Stimulated activated CD8-positive, alpha-beta memory T cell treated with anti-CD3 and anti-CD28 coated beads, Interleukin-7, amount 100 ng/mL, for 48 hours (primary cell): Measurements from ENCODE around the gene TTC22.

Source experiments
- DNase-seq, 2 donors: peaks; one replicate each; pipeline ENCODE4 v3.0.0-alpha.2; 2020; ENCODE audit warnings: low read depth in 1 of 2; ENCODE audit errors: extremely low read depth in 1 of 2

Gene TTC22

GRCh38 chr1:54800899-54801759 is at the start of gene TTC22:
TTC22 (minus strand) TSS chr1:54801323; CDS start chr1:54801163, 160 bp downstream.
- peak in 1 of 2 donors; percentile 51 for DNase-seq

DNA sequence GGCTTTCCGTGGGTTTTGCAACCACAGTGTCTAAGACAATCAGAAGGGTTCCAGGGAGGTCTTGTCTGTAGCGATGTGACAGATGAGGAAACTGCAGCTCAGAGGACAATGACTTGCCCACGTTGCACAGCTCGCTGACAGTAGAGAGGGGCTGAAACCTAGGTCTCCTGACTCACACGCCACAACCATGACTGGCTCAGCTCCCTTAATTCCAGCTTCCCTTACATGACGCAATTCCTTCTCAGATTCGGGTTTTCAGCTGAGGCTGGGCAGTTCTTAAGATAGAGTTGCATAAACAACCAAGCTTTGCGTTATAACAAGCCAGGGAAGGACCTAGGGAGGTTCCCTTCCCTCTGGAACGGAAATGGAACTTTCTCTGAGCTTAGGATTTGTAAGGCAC is 49.6 kb upstream of the TTC22 start:
- no peak for DNase-seq

DNA sequence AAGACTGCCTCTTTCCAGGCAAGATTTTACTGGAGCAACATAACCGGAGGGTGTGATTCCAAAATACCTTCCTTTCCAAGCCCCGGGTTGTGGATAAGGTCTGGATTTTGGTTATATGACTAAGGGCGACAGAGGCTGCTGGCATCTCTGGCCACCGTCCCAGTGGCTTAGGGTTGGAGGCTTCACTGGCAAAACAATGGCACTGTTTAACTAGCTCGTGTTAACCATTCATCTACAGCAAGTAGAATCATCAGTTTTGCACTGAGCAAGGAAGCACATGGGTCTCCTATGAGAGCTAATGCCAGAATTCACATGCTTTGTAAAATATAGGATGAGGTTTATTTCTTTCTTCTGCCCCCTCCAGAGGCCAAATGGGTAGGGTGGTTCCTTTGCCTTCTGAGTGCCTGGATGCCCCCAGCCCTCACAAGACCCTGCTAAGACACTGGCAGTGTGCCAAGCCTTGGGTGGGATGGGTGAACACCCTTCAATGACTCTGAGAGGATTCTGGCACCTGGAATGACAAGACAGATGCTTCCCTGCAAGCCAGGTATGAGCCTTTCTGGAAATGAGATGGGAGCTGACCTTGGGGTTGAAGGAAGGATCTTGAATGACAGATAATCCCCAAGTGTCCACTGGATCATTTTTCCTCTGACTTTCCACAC is 49.1 kb upstream of the TTC22 start:
- DNase-seq, result no peak

DNA sequence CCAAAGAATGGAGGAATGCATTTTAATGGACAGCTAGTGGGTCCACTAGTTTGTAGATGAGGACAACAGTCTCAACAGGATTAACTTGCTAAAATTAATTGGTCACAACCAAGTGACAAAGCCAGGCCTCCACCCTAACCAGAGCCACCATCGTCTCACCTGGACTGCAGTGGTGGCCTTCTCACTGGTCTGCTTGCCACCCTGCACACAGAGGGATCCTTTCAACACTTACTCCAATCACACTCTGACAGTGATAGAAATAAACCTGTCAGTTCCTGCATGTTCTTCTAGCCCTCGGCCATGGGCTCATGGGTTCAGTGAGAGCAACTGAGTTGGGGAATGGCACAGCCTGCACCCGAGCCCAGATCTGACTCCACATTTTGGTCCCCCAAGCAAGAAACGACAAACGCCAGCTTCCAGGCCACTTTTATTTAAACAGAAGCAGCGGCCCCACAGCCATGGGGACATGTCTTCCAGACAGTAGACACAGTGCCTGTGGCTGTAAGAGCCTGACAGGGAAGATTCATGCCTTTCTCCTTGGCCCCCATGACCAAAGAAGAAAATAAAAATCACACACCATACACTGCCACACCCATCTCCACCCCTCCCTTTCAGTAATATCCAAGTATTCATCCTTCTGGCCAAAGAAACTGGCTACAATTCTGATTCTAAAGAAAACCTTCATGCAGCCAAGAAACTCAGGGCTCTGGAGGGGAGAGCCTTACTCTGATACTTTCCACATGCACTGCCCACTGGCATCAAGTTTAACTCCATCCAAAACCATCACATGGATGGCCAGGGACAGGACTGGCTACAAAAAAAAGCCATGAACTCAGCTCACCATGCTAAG is 48.3 kb upstream of the TTC22 start:
- DNase-seq, result no peak

- no peak for DNase-seq
Measured at GRCh38 chr1:54848134-54848948, 47.2 kb upstream of the TTC22 start.

DNA sequence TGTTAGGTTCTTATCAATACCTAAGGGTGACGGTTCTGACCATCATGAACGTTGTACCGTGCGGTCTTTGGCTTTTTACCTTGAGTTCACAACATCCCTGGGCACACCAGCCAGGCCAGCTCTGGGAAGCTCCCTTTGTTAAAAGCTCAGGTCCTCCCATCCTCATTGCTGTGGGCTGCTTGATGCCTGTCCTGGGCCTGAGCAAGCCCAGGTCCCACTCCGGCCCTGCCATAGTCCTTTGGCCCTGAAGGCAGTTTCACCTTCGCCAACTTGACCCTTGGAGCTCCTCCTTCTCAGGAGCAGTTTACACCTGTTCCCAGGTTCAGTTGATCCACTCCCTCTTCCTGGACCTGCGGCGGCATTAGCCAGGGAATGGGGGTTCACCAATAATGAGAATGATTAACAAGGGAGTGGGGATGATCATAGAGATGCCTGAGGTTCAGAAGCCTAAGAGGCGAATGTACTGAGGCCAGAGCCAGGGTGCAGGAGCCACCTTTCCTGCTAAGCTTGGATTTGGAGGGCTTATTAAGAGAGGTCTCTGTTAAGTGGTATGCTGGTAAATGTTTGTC is 45.7 kb upstream of the TTC22 start:
- DNase-seq, result no peak

DNA sequence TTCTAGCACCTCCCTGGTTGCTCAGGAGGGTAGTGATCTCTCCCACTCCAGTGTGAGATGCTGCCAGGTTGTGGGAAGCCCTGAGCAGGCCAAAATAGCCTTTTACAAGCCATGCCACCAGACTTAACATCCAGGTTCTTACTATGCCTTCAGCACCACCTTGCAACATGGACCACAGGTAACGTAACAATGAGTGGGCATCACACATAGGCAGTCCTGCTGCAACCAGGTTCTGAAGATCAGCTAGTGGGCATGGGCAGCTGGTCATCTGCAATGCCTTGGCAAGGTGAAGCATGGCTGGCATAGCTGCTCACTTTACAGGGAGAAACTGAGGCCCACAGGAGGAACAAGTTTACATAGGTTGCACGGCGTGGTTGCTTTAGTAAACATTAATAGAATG is 45.2 kb upstream of the TTC22 start:
- no peak for DNase-seq

- no peak for DNase-seq
Measured at GRCh38 chr1:54845772-54846171, 44.6 kb upstream of the TTC22 start.

- DNase-seq, result no peak
Measured at GRCh38 chr1:54844564-54844963, 43.4 kb upstream of the TTC22 start.

GRCh38 chr1:54843449-54843848 is 42.3 kb upstream of the TTC22 start:
- DNase-seq, result no peak

- no peak for DNase-seq
Measured at GRCh38 chr1:54842963-54843362, 41.8 kb upstream of the TTC22 start.

GRCh38 chr1:54842206-54842915 is 41.2 kb upstream of the TTC22 start:
- DNase-seq, result no peak

DNA sequence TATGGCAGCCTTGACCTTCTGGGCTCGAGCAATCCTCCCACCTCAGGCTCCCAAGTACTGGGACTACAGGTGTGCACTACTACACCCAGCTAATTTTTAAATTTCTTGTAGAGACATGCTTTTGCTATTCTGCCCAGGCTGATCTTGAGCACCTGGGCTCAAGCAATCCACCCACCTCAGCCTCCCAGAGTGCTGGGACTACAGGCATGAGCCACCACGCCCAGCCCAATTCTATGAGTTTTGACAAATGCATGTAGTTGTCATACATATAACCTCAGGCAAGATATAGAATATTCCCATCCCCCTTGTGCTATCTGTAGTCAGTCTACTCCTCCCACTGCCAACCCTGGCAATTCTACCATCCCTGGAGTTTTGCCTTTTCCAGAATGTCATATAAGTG is 38.7 kb upstream of the TTC22 start:
- no peak for DNase-seq

DNA sequence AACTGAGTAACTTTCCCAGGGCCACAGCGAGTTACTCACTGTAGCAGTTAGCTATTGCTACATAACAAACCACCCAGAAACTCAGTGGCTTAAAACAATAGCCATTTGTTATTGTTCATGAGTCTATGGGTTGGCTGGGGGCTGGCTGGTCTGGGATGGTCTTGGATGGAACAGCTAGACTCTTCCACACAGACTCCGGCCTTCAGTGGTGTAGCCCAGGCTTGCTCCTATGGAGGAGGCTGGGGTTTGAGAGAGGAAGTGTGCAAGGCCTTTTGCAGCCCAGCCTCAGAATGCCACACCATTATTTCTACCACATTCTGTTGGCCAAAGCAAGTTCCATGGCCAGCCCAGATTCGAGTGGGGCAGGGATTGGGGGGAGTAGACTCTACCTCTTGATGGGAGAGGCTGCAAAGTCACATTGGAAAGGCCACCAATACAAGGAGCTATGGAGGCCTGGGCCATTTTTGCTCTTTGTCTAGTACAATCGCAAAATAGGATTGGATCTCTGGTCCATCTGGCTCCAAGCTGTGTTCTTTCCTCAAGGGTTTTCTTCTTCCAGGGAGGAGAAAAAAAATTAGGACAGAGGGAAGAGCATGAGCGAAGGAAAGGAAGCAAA is 37.5 kb upstream of the TTC22 start:
- DNase-seq, result no peak

GRCh38 chr1:54837002-54837853 is 36.1 kb upstream of the TTC22 start:
- DNase-seq, result no peak

DNA sequence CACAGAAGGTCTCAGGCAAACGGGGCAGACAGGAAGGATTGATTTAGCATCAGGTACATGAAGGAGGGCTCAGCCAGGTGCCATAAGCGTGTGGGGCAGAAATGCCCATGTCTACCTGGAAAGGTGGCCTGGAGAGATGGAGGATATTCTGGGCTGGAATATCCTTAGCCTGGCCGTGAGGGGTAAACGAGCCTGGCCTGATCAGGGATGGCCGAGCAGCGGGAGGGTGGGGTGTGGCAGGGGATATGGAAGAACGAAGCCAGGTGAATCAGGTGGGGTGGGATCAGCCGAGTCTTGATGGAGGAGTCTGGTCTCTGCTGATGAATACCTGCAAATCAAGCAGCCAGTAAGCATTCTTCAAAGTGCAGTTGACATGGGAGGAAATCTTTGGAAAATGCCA is 35.5 kb upstream of the TTC22 start:
- no peak for DNase-seq

DNA sequence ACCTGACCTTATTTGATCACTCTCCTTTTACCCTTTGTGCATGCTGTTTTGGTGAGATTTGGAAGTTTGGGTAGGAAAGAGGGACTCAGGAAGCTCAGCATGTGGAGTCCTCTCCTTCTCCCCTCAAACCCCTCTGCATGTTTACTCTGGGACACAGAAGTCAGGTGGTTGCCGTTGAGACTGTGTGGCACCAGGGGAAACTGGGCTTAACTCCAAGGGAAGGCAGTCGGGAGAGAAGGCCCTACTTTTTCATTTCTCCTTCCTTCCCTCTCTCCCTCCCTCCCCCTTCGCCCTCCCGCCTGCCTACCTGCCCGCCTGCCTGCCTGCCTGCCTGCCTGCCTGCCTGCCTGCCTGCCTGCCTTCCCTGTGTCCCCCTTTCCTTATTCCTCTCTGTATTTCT is 34.8 kb upstream of the TTC22 start:
- DNase-seq, result no peak
